PC-9 (cell line): ENCODE data around the gene STX12.

Experiments used
- CTCF ChIP-seq: fragments of 200-600 bp; sonication (generic); conservative IDR thresholded peaks from 2 replicates; pipeline ENCODE4 v1.6.1; 2017; ENCODE audit warnings: mixed run types, antibody characterized with exemption, mild to moderate bottlenecking, moderate library complexity
- EZH2 ChIP-seq: fragments of 200-600 bp; sonication (generic); IDR thresholded peaks from 2 replicates; pipeline ENCODE4 v1.8.0; 2017; ENCODE audit warnings: antibody characterized with exemption, low read depth

GRCh38 chr1:27778056-27778455 is 5.0 kb downstream of the STX12 start:
- no peak for TF ChIP-seq EZH2
- no peak for TF ChIP-seq CTCF
